Measurements from ENCODE around the gene TOR2A. TPM values are rescaled to one million over a fixed set of nuclear protein-coding genes. Genes with fewer than 3 reads are reported as not detected.

TOR2A gene
- total RNA-seq, 1 experiment from 2014 or later = 13.2 TPM

DNA sequence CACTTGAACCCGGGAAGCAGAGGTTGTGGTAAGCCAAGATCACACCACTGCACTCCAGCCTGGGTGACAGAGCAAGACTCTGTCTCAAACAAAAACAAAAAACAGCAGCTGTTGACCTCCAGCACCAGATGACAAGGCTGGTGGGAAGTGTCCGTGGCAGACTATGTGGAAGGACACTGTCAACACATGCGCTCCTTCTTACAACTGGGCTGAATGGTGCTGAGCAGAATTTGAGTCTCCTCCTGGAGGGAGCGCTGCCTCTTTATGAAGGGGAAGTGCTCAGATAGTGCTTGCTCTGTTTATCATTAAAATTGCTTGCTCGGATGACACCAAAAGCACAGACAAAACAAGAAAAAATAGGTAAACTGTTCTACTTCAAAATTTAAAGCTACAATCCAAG, 37.5 kb downstream of the TOR2A start:
- no peak overlapping the region for H2AK5ac ChIP-seq (ENCODE audit: insufficient read length, low read length)
- no peak overlapping the region for H2BK120ac ChIP-seq (ENCODE audit: low read depth, low read length, poor library complexity, severe bottlenecking)
- no peak overlapping the region for H2BK12ac ChIP-seq (ENCODE audit: insufficient read length, low read depth, low read length)
- no peaks in the 10 kb centered on the region for H3K79me2 ChIP-seq (ENCODE audit: insufficient read depth, low read length)
- no peak overlapping the region for H3K23ac ChIP-seq (ENCODE audit: insufficient read length, low read depth, low read length)
- H3K79me1 ChIP-seq (ENCODE audit: insufficient read depth, low read depth, low read length, poor library complexity, severe bottlenecking) = no peaks in the 10 kb centered on the region
- H3K4me2 ChIP-seq (ENCODE audit: insufficient read depth, insufficient read length, low read length) = no peak overlapping the region
- WGBS (ENCODE audit: extremely low coverage, insufficient read length, low lambda C conversion rate) = no CpG with 5 or more reads among the region's 5 CpGs
- Mint-ChIP-seq H3K27me3 (ENCODE audit: low read depth) (peaks cover 4% of the 10 kb centered on the region), H3K4me3 (no peak overlapping the region), H3K4me1 (peaks cover 2 to 7% of the 10 kb centered on the region in 2 experiments), H3K36me3 (ENCODE audit: insufficient read depth in 1 of 3, low read depth in 3 of 3) (peaks cover 0 to 4% (median 0%) of the 10 kb centered on the region in 3 experiments; a peak in 2 of 7 replicates), H3K27ac (no peak overlapping the region), H3K9me3 (no peaks in the 10 kb centered on the region)
- no peak overlapping the region for H3K4ac ChIP-seq (ENCODE audit: low read depth, low read length)
- H3K14ac ChIP-seq (ENCODE audit: insufficient read depth, low read length) = no peak overlapping the region
- no peaks in the 10 kb centered on the region for H3K9me3 ChIP-seq (ENCODE audit: control insufficient read depth, low read depth, low read length)
- H2BK15ac ChIP-seq (ENCODE audit: low read depth, low read length) = no peak overlapping the region
- no peak overlapping the region for H2BK5ac ChIP-seq (ENCODE audit: insufficient read length, low read length)
- no peak overlapping the region for H3K9ac ChIP-seq (ENCODE audit: extremely low read depth, insufficient read length, low read length)
- no peak overlapping the region for H4K8ac ChIP-seq (replicated peaks; ENCODE audit: insufficient read length, low read depth, low read length)
- no peaks in the 10 kb centered on the region for H3K4me1 ChIP-seq (ENCODE audit: insufficient read depth, low read length)
- no peak overlapping the region for H4K91ac ChIP-seq (ENCODE audit: insufficient read length, low read depth, low read length)
- no peak overlapping the region for H4K5ac ChIP-seq (ENCODE audit: insufficient read length, low read depth, low read length)
- H4K20me1 ChIP-seq (ENCODE audit: control insufficient read depth, insufficient read depth, insufficient read length) = no peaks in the 10 kb centered on the region
- no peak overlapping the region for H2BK20ac ChIP-seq (ENCODE audit: low read depth, low read length, poor library complexity, severe bottlenecking)
- no peak overlapping the region for H3K56ac ChIP-seq (ENCODE audit: insufficient read length, low read depth, low read length)
- TF ChIP-seq, protein P1, sequence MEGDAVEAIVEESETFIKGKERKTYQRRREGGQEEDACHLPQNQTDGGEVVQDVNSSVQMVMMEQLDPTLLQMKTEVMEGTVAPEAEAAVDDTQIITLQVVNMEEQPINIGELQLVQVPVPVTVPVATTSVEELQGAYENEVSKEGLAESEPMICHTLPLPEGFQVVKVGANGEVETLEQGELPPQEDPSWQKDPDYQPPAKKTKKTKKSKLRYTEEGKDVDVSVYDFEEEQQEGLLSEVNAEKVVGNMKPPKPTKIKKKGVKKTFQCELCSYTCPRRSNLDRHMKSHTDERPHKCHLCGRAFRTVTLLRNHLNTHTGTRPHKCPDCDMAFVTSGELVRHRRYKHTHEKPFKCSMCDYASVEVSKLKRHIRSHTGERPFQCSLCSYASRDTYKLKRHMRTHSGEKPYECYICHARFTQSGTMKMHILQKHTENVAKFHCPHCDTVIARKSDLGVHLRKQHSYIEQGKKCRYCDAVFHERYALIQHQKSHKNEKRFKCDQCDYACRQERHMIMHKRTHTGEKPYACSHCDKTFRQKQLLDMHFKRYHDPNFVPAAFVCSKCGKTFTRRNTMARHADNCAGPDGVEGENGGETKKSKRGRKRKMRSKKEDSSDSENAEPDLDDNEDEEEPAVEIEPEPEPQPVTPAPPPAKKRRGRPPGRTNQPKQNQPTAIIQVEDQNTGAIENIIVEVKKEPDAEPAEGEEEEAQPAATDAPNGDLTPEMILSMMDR (conservative IDR thresholded peaks at IDR 0.05) = no peak
- H3K27ac ChIP-seq (ENCODE audit: insufficient read length, low read depth, low read length) = no peak overlapping the region
- no peaks in the 10 kb centered on the region for H3K27me3 ChIP-seq (ENCODE audit: insufficient read depth, low read length)
- no peak overlapping the region for H3K18ac ChIP-seq (ENCODE audit: insufficient read length, low read depth, low read length)
- H3T11ph ChIP-seq (ENCODE audit: low read length) = no peak overlapping the region
- no peak for DNase-seq
- H3K23me2 ChIP-seq (ENCODE audit: insufficient read length, low read depth, low read length, poor library complexity, severe bottlenecking) = peaks cover 4% of the 10 kb centered on the region
- no peak overlapping the region for H2AFZ ChIP-seq (ENCODE audit: low read length)
